ENCODE measurements around the gene COL27A1. TPM values are rescaled to one million over a fixed set of nuclear protein-coding genes. Genes with fewer than 3 reads are reported as not detected.

Gene COL27A1
- total RNA-seq, 1 donor from 2014 or later: 8.0 TPM

DNA sequence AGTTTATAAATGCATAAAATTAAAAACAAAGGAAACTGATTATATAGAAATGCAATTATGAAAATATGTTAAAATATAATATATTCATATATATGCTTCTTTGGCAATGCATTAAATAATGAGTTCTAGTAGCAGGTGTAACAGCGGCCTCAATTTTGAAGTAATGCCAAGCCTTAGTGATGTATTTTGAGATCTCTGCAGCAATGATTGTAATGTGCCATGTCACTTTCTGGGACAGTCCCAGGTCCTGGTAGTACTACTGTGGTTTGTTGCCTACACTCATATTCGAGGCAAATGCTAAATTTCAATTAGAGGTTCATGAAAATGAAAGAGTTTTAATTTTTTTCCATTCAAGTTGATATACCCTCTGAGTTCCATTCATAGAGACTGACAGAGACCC lies 91.7 kb downstream of the COL27A1 start:
- no peak for ATAC-seq (ENCODE audit: poor library complexity)
- intact Hi-C loops (cut with DNase I): no loop called here
- DNase-seq: no peak

- DNase-seq (no peak), ATAC-seq (ENCODE audit: poor library complexity) (no peak)
- intact Hi-C loops (cut with DNase I): no loop called here
Measured at GRCh38 chr9:114247491-114247890, 92.2 kb downstream of the COL27A1 start.

- DNase-seq (no peak), ATAC-seq (ENCODE audit: poor library complexity) (no peak)
- intact Hi-C loops (cut with DNase I): no loop called here
Measured at GRCh38 chr9:114248299-114248707, 93.0 kb downstream of the COL27A1 start.

- intact Hi-C loops (cut with DNase I): no loop called here
- ATAC-seq (ENCODE audit: poor library complexity) (peak; percentile 21), DNase-seq (no peak)
Measured at GRCh38 chr9:114249424-114250234, 94.3 kb downstream of the COL27A1 start.

- DNase-seq (peak; percentile 92), ATAC-seq (ENCODE audit: poor library complexity) (peak; percentile 91)
- intact Hi-C loops (cut with DNase I): no loop called here
Measured at GRCh38 chr9:114250235-114250568, 94.9 kb downstream of the COL27A1 start.

- intact Hi-C loops (cut with DNase I): no loop called here
- DNase-seq: no peak
- peak; percentile 83 for ATAC-seq (ENCODE audit: poor library complexity)
Measured at GRCh38 chr9:114250648-114251047, 95.3 kb downstream of the COL27A1 start.

DNA sequence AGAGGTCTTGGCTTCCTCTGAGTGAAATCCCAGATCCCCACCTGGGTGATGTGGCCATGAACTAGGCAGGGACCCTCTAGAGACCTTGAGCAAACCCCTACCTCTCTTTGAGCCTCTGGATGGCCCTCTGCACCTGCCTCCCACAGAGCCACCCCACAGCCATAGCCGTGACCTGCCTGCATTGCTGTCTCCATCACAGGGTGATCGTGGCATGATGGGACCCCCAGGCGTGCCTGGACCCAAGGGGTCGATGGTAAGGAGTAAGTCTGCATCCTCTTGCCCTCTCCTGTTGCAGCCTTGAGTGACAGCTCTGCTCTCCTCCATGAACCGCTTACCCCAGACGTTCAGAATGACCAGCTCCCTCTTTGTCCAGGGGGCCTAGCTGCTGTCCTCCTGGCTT lies 97.1 kb downstream of the COL27A1 start:
- intact Hi-C loops (cut with DNase I): no loop called here
- DNase-seq: no peak
- no peak for ATAC-seq (ENCODE audit: poor library complexity)

DNA sequence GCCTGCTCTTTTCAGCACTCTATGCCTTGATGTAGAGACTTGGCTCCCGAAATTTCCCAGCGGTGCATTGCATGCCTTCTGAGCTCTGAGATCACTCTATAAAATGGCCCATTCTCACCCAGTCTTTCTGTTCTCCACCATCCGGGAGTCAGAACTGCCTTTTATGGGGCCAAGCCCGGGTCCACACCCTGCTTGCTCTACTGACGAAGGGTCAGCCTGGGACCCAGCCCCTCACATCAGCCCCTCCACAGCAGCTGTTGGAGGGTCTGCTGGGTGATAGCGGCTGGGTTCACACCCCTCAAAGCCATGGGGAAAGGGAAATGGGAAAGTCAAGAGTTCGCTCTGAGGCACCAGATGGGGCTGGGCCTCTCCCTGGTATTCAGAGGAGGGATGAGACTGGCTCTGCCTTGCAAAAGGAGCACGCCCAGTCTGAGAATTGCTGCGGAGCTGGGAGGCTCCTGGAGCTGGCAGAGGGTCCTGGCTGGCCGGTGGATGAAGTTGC lies 101.5 kb downstream of the COL27A1 start:
- DNase-seq (no peak), ATAC-seq (ENCODE audit: poor library complexity) (no peak)
- intact Hi-C loops (cut with DNase I): no loop called here

GRCh38 chr9:114258218-114258617 lies 102.9 kb downstream of the COL27A1 start:
- no peak for ATAC-seq (ENCODE audit: poor library complexity)
- DNase-seq: no peak
- intact Hi-C loops (cut with DNase I): no loop called here

- DNase-seq (no peak), ATAC-seq (ENCODE audit: poor library complexity) (no peak)
- intact Hi-C loops (cut with DNase I): no loop called here
Measured at GRCh38 chr9:114258866-114259797, 103.8 kb downstream of the COL27A1 start.

GRCh38 chr9:114259798-114260523 lies 104.6 kb downstream of the COL27A1 start:
- intact Hi-C loops (cut with DNase I): no loop called here
- DNase-seq: no peak
- no peak for ATAC-seq (ENCODE audit: poor library complexity)

DNA sequence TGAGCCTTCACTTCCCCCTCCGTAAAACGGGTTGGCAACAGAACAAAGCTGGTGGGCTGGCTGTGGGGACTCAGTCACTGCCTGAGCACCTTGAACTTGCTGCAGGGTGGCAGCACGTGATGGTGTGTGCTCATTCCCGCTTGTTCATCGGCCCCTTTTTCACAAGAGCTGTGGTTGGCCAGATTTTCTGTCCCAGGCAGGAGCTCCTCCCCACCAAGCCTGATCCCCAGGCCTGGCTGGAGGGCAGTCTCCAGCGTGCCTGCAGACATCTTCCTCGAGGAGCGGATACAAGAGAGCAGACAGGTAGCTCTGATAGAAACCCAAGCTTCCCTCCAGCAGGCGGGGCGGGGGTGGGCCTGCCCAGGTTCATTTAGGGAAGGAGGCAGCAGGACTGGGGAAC lies 105.7 kb downstream of the COL27A1 start:
- no peak for ATAC-seq (ENCODE audit: poor library complexity)
- intact Hi-C loops (cut with DNase I): no loop called here
- no peak for DNase-seq

- intact Hi-C loops (cut with DNase I): no loop called here
- ATAC-seq (ENCODE audit: poor library complexity) (peak; percentile 47), DNase-seq (no peak)
Measured at GRCh38 chr9:114261987-114262386, 106.7 kb downstream of the COL27A1 start.

DNA sequence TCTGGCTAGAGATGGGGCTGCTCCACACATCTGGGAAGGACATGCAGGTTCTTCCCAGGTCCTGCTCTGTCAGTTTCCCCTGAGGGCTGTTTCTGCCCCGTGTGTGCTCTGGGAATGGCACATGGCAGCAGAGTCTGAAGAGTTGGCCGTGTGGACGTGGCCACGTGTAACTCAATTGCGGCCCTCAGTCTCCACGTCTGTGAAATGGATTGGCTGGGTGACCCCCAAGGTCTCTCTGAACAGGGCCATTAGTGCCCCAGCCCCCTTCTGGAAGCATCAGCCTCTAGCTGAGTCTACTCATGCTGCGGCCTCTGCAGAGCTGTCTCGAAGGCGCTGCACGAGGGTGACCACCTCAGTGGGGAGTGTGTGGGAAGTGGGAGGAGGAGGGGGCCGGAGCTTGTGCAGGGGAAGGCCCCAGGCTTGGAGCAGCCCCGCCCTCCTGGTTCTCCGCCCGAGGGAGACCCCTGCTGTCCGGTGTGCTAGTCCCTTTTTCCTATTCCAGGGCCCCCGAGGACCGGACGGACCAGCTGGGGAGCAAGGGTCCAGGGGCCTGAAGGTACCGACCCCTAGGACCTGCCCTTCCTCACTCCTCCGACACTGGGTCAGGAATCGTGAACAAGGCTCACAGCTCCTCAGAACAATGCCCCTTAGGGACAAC lies 108.6 kb downstream of the COL27A1 start:
- intact Hi-C loops (cut with DNase I): no loop called here
- peak; percentile 26 for ATAC-seq (ENCODE audit: poor library complexity)
- no peak for DNase-seq

DNA sequence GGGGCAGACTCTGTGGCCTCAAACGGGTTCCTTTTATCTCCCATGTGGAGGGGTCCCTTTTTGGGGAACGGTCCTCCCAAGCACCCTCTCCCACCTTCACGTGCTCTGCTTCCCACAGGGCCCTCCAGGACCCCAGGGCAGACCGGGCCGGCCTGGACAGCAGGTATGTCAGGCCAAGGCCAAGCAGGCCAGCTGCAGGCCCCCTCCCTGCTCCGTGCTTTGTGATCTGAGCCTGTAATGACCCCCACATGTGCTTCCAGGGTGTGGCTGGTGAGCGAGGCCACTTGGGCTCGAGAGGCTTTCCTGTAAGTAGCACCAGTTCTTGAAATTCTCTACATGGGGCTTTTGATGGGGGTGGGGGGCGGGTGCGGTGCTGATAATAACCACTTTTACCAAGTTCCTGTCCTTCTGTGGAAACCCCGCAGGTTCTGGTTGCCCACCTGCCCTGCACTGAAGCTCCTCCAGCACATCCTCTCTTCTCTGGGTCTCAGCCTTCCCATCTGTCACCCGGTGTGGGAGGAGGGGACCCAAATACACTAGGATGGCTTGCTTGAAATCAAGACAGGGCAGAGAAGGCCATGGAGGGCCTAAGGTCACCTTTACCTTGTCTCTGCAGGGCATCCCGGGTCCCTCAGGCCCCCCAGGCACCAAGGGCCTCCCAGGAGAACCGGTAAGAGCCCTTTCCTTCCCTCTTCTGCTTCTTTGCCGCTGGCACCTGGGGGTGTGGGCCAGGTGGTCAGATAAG lies 109.6 kb downstream of the COL27A1 start:
- intact Hi-C loops (cut with DNase I): no loop called here
- ATAC-seq (ENCODE audit: poor library complexity) (no peak), DNase-seq (no peak)

DNA sequence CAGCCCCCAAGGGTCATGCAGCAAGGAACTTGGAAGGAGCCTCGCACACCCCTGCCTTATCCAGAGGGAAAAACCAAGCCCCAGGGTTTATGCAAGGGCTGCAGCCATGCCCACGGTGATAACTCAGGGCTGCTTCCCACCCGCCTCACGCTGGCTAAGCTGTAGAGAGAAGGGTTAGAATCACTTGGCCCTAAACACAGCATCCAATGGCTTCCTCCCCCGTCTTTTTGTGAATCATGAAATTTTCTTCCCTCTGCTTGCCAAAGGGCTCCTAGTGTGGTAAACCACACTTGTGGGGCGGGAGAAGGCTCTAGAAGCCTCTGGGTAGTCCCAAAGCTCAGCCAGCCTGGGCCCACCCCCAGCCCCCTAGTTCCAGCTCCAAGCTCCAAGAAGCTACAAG lies 111.6 kb downstream of the COL27A1 start:
- intact Hi-C loops (cut with DNase I): no loop called here
- DNase-seq (no peak), ATAC-seq (ENCODE audit: poor library complexity) (no peak)

DNA sequence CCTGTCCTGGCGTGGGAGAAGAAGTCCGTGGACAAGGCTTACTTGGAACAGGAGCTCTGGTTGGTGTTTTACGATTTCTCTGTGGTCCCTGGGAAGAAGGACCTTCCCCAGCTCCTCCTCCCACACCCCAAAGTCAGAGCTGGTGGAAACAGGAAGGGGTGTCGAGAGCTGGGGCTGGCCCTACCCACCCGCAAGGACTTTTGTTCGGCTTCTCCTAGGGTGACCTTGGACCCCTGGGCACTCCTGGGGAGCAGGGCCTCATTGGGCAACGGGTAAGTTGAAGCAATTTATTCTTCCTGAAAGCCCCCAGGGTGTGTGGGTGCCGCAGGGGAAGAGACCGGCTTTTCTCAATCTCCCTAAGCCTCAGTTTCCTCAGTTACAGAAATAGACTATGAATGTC lies 113.7 kb downstream of the COL27A1 start:
- DNase-seq: no peak
- intact Hi-C loops (cut with DNase I): no loop called here
- ATAC-seq (ENCODE audit: poor library complexity): no peak

All from Right ventricle myocardium superior (tissue), 1 donor.